Tibial nerve (tissue), 4 donors: Measurements from ENCODE around the gene BAIAP2L1. TPM values are rescaled to one million over a fixed set of nuclear protein-coding genes. Genes with fewer than 3 reads are reported as not detected.

Source experiments
- DNase-seq, 2 donors: peaks; one replicate each; pipeline ENCODE4 v3.0.0-alpha.2; 2019; ENCODE audit warnings: low spot score in 2 of 2
- H3K27ac ChIP-seq, 4 donors: fragments of 200-600 bp; sonication (generic) in 3 of 4; one replicate each; pipeline ENCODE4 v1.5.1; 2017 to 2019; ENCODE audit warnings: mild to moderate bottlenecking in 1 of 4
- H3K27me3 ChIP-seq, 2 donors: fragments of 200-600 bp; sonication (generic) in 1 of 2; one replicate each; pipeline versions ENCODE4 v1.5.1 to v1.6.0; 2017 to 2019
- H3K36me3 ChIP-seq, 3 donors: fragments of 200-600 bp; sonication (generic); one replicate each; pipeline ENCODE4 v1.5.1; 2018 to 2019
- H3K4me1 ChIP-seq, 4 donors: fragments of 200-600 bp; sonication (generic) in 3 of 4; one replicate each; pipeline ENCODE4 v1.5.1; 2017 to 2019
- H3K4me3 ChIP-seq, 4 donors: fragments of 200-600 bp; sonication (generic) in 3 of 4; one replicate each; pipeline ENCODE4 v1.5.1; 2017 to 2019; ENCODE audit warnings: mild to moderate bottlenecking in 1 of 4, moderate library complexity in 1 of 4
- H3K9me3 ChIP-seq, 4 donors: fragments of 200-600 bp; sonication (generic) in 3 of 4; one replicate each; pipeline ENCODE4 v1.5.1; 2017 to 2019
- CTCF ChIP-seq, 5 experiments: fragments of 200-600 bp in 3 of 5; fragments of 450-650 bp in 2 of 5; sonication (generic) in 3 of 5; IDR thresholded peaks; one replicate each; pipeline ENCODE4 v1.5.1; 2016 to 2019; ENCODE audit warnings: antibody characterized with exemption in 5 of 5, mild to moderate bottlenecking in 3 of 5, moderate library complexity in 2 of 5
- EP300 ChIP-seq, 2 donors: sonication (generic); formaldehyde crosslinking; IDR thresholded peaks; one replicate each; pipeline ENCODE4 v1.6.1; 2017; ENCODE audit warnings: antibody characterized with exemption in 2 of 2, mild to moderate bottlenecking in 1 of 2
- POLR2A ChIP-seq, 2 donors: fragments of 450-650 bp; IDR thresholded peaks; one replicate each; pipeline ENCODE4 v1.6.1; 2017; ENCODE audit warnings: antibody characterized with exemption in 2 of 2, mild to moderate bottlenecking in 2 of 2, moderate library complexity in 2 of 2
- WGBS, 2 donors: methylation state at CpG; one replicate each; pipeline ENCODE4 v1.1.5; 2018; 5-methylcytosine and 5-hydroxymethylcytosine counted together
- total RNA-seq, 4 donors: library from RNA; depleted of rRNA; stranded (reverse); fragments of >200 nt; gene quantifications; one replicate each; pipeline ENCODE4 v1.1.0, GENCODE V29; 2016

BAIAP2L1 gene
- total RNA-seq, 4 donors from 2014 or later, result 0.42 to 2.7 (median 1.7) TPM

- TF ChIP-seq EP300 (IDR thresholded peaks at IDR 0.05) (no peak), CTCF (IDR thresholded peaks at IDR 0.05) (no peak), POLR2A (IDR thresholded peaks at IDR 0.05) (no peak)
- H3K27me3 ChIP-seq, result no peaks in the 10 kb centered on the region
- H3K9me3 ChIP-seq, result peaks cover 0 to 10% (median 0%) of the 10 kb centered on the region in 4 donors
- WGBS, 2 donors, result 89% methylated on average over 8 of the region's 8 CpGs
- DNase-seq, result no peak
- no peak overlapping the region for H3K4me3 ChIP-seq
- H3K36me3 ChIP-seq, result no peaks in the 10 kb centered on the region
- H3K27ac ChIP-seq, result no peak overlapping the region
- no peaks in the 10 kb centered on the region for H3K4me1 ChIP-seq
Measured at GRCh38 chr7:98351136-98351535, 49.8 kb downstream of the BAIAP2L1 start.

GRCh38 chr7:98348726-98349474, 52.0 kb downstream of the BAIAP2L1 start:
- Histone ChIP-seq H3K4me3 (no peak overlapping the region), H3K36me3 (no peaks in the 10 kb centered on the region), H3K27me3 (no peaks in the 10 kb centered on the region), H3K27ac (no peak overlapping the region), H3K4me1 (no peaks in the 10 kb centered on the region), H3K9me3 (peaks cover 0 to 10% (median 0%) of the 10 kb centered on the region in 4 donors)
- TF ChIP-seq POLR2A (IDR thresholded peaks at IDR 0.05) (no peak), CTCF (IDR thresholded peaks at IDR 0.05) (no peak), EP300 (IDR thresholded peaks at IDR 0.05) (no peak)
- DNase-seq, result no peak
- 87 to 89% methylated on average over 23 of the region's 23 CpGs for whole genome bisulfite sequencing, 2 donors

- TF ChIP-seq CTCF (IDR thresholded peaks at IDR 0.05), result no peak
- TF ChIP-seq POLR2A (IDR thresholded peaks at IDR 0.05), result no peak
- TF ChIP-seq EP300 (IDR thresholded peaks at IDR 0.05), result no peak
- no peak for DNase-seq
- WGBS, 2 donors, result 70 to 74% methylated on average over 7 of the region's 7 CpGs
- H3K27ac ChIP-seq, result no peak overlapping the region
- H3K27me3 ChIP-seq, result no peaks in the 10 kb centered on the region
- no peaks in the 10 kb centered on the region for H3K36me3 ChIP-seq
- no peaks in the 10 kb centered on the region for H3K4me1 ChIP-seq
- no peak overlapping the region for H3K4me3 ChIP-seq
- peaks cover 0 to 7% (median 0%) of the 10 kb centered on the region in 4 donors for H3K9me3 ChIP-seq
Measured at GRCh38 chr7:98346515-98347069, 54.3 kb downstream of the BAIAP2L1 start.

GRCh38 chr7:98341106-98341505, 59.8 kb downstream of the BAIAP2L1 start:
- WGBS, 2 donors, result 66 to 71% methylated on average over 3 of the region's 3 CpGs
- H3K4me3 ChIP-seq, result no peak overlapping the region
- TF ChIP-seq POLR2A (IDR thresholded peaks at IDR 0.05) (no peak), CTCF (IDR thresholded peaks at IDR 0.05) (no peak), EP300 (IDR thresholded peaks at IDR 0.05) (no peak)
- DNase-seq, result no peak
- no peaks in the 10 kb centered on the region for H3K27me3 ChIP-seq
- H3K27ac ChIP-seq, result no peak overlapping the region
- no peaks in the 10 kb centered on the region for H3K36me3 ChIP-seq
- no peaks in the 10 kb centered on the region for H3K4me1 ChIP-seq
- peaks cover 0 to 8% (median 0%) of the 10 kb centered on the region in 4 donors for H3K9me3 ChIP-seq

- 94 to 96% methylated on average over 3 of the region's 3 CpGs for WGBS, 2 donors
- H3K4me3 ChIP-seq, result no peak overlapping the region
- TF ChIP-seq CTCF (IDR thresholded peaks at IDR 0.05) (no peak), POLR2A (IDR thresholded peaks at IDR 0.05) (no peak), EP300 (IDR thresholded peaks at IDR 0.05) (no peak)
- H3K36me3 ChIP-seq, result no peaks in the 10 kb centered on the region
- peaks cover 0 to 8% (median 0%) of the 10 kb centered on the region in 4 donors for H3K9me3 ChIP-seq
- no peaks in the 10 kb centered on the region for H3K4me1 ChIP-seq
- no peaks in the 10 kb centered on the region for H3K27me3 ChIP-seq
- DNase-seq, result no peak
- no peak overlapping the region for H3K27ac ChIP-seq
Measured at GRCh38 chr7:98339043-98339442, 61.8 kb downstream of the BAIAP2L1 start.
